K562 (cell line): ENCODE results near the gene ZC3HAV1L. TPM values are rescaled to one million over a fixed set of nuclear protein-coding genes. Genes with fewer than 3 reads are reported as not detected.

Experiments used
- CC2D1A ChIP-seq: fragments of 450-650 bp; IDR thresholded peaks from 2 replicates; pipeline ENCODE4 v1.6.1; 2017; ENCODE audit warnings: mild to moderate bottlenecking
- DPF2 ChIP-seq: fragments of 450-650 bp; IDR thresholded peaks from 2 replicates; pipeline ENCODE4 v1.6.1; 2016
- GTF2E2 ChIP-seq: fragments of 200-800 bp; sonication (Bioruptor generic); IDR thresholded peaks from 2 replicates; pipeline ENCODE4 v1.6.1; 2016; ENCODE audit warnings: missing genetic modification characterization, missing compliant biosample characterization
- POU5F1 ChIP-seq: fragments of 150-350 bp; IDR thresholded peaks from 2 replicates; pipeline ENCODE4 v1.6.1; 2014; ENCODE audit warnings: borderline replicate concordance, low read length, low read depth, mild to moderate bottlenecking; ENCODE audit not compliant: partially characterized antibody
- PRDM10 ChIP-seq: fragments of 450-650 bp; IDR thresholded peaks from 2 replicates; pipeline ENCODE4 v1.6.1; 2018; ENCODE audit not compliant: partially characterized antibody
- SLC30A9 ChIP-seq: fragments of 250-450 bp; sonication (Bioruptor Pico); IDR thresholded peaks from 2 replicates; pipeline ENCODE4 v1.8.0; 2022; ENCODE audit warnings: mild to moderate bottlenecking, moderate library complexity
- SPI1 ChIP-seq: IDR thresholded peaks from 2 replicates; pipeline ENCODE4 v1.6.1; 2011; ENCODE audit warnings: low read depth, low read length, control low read depth, borderline replicate concordance
- ZBTB1 ChIP-seq: sonication (generic); formaldehyde crosslinking; IDR thresholded peaks from 2 replicates; pipeline ENCODE4 v1.8.1; 2023; ENCODE audit warnings: missing genetic modification reagents, low read depth, mild to moderate bottlenecking, borderline replicate concordance
- ZNF146 ChIP-seq: IDR thresholded peaks from one replicate; pipeline ENCODE4 v1.6.1; 2018; ENCODE audit warnings: missing compliant biosample characterization; ENCODE audit not compliant: unreplicated experiment
- ZNF407 ChIP-seq: fragments of 450-650 bp; IDR thresholded peaks from 2 replicates; pipeline ENCODE4 v1.6.1; 2016; ENCODE audit warnings: low read depth
- ZNF512 ChIP-seq: IDR thresholded peaks from 2 replicates; pipeline ENCODE4 v1.6.1; 2016; ENCODE audit warnings: missing genetic modification characterization, missing compliant biosample characterization
- polyA plus RNA-seq, 8 experiments: library from polyadenylated mRNA; depleted of rRNA in 4 of 8; stranded (reverse) in 5 of 8; unstranded in 3 of 8; fragments of >200 nt; fragmentation: Nextera tagmentation in 2 of 8; fragmentation: Illumina TruSeq in 1 of 8; extraction: Ambion mirVana in 2 of 8; extraction: Trizol in 1 of 8; gene quantifications; 2 replicates each; pipeline versions ENCODE4 v1.2.1 to v1.2.3, GENCODE V29; 2011 to 2014; ENCODE audit warnings: inconsistent platforms in 1 of 8, missing spikeins in 1 of 8
- total RNA-seq, 7 experiments: library from RNA; depleted of rRNA in 6 of 7; stranded (reverse); fragments of >200 nt in 6 of 7; fragmentation: Illumina TruSeq in 2 of 7; extraction: Trizol in 2 of 7; gene quantifications; 2 replicates each; pipeline versions ENCODE4 v1.2.1 to v1.2.3, GENCODE V29; 2011 to 2021; ENCODE audit warnings: low replicate concordance in 1 of 7

Gene ZC3HAV1L
- total and polyA plus RNA-seq, 9 of the 15 experiments (the other 6 are each of a cell fraction or from before 2014, with no cell fraction given) = not detected

- TF ChIP-seq ZNF407 (no peak), ZBTB1 (no peak), CC2D1A (peak; percentile 13; the same call in 1 of the 2 replicates), PRDM10 (peak; percentile 91), GTF2E2 (tag) (peak; percentile 10; the same call in 1 of the 2 replicates), ZNF146 (CRISPR knock-in tag) (no peak), ZNF512 (tag) (0 out of 2 replicates have a peak, but pooled peaks have one; percentile 39), DPF2 (peak; percentile 28; the same call in 1 of the 2 replicates), SPI1 (peak; percentile 22; the same call in 1 of the 2 replicates), POU5F1 (no peak), SLC30A9 (CRISPR knock-in tag) (no peak)
Observed at GRCh38 chr7:139044813-139045794, 9.3 kb upstream of the ZC3HAV1L start (continued).
